ENCODE measurements around the gene VWA5B2. TPM values are rescaled to one million over a fixed set of nuclear protein-coding genes. Genes with fewer than 3 reads are reported as not detected.

The VWA5B2 gene
- total and polyA plus RNA-seq, 9 of the 15 experiments (the other 6 are each of a cell fraction or from before 2014, with no cell fraction given), result 0.04 TPM; not detected in 8

DNA sequence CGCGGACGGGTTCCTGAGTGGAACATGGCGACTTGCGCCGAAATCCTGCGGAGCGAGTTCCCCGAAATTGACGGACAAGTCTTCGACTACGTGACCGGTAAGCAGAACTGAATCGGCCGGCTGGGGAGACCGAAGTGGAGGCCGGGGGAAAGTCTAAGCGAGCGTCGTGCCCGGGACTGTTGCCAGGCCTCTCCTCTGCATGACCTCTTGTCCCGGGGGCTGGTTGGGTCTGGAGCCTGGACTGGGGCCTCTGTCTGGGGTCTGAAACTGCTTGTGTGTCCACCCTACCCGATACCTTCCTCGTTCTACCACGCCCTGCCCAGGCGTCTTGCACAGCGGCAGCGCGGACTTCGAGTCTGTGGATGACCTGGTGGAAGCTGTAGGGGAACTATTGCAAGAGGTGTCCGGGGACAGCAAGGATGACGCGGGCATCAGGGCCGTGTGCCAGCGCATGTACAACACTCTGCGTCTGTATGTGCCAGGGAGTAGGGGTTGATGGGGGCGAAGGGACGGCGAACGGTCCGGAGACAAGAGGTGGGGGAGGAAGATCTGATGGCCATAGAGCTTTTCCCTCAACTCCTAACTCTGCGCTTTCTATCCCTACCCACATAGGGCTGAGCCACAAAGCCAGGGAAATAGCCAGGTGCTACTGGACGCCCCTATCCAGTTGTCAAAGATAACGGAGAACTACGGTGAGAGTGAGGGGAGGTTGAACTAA, 43.0 kb upstream of the VWA5B2 start, which contains the start of gene ABCF3 (continued):
- TF ChIP-seq, protein P1, sequence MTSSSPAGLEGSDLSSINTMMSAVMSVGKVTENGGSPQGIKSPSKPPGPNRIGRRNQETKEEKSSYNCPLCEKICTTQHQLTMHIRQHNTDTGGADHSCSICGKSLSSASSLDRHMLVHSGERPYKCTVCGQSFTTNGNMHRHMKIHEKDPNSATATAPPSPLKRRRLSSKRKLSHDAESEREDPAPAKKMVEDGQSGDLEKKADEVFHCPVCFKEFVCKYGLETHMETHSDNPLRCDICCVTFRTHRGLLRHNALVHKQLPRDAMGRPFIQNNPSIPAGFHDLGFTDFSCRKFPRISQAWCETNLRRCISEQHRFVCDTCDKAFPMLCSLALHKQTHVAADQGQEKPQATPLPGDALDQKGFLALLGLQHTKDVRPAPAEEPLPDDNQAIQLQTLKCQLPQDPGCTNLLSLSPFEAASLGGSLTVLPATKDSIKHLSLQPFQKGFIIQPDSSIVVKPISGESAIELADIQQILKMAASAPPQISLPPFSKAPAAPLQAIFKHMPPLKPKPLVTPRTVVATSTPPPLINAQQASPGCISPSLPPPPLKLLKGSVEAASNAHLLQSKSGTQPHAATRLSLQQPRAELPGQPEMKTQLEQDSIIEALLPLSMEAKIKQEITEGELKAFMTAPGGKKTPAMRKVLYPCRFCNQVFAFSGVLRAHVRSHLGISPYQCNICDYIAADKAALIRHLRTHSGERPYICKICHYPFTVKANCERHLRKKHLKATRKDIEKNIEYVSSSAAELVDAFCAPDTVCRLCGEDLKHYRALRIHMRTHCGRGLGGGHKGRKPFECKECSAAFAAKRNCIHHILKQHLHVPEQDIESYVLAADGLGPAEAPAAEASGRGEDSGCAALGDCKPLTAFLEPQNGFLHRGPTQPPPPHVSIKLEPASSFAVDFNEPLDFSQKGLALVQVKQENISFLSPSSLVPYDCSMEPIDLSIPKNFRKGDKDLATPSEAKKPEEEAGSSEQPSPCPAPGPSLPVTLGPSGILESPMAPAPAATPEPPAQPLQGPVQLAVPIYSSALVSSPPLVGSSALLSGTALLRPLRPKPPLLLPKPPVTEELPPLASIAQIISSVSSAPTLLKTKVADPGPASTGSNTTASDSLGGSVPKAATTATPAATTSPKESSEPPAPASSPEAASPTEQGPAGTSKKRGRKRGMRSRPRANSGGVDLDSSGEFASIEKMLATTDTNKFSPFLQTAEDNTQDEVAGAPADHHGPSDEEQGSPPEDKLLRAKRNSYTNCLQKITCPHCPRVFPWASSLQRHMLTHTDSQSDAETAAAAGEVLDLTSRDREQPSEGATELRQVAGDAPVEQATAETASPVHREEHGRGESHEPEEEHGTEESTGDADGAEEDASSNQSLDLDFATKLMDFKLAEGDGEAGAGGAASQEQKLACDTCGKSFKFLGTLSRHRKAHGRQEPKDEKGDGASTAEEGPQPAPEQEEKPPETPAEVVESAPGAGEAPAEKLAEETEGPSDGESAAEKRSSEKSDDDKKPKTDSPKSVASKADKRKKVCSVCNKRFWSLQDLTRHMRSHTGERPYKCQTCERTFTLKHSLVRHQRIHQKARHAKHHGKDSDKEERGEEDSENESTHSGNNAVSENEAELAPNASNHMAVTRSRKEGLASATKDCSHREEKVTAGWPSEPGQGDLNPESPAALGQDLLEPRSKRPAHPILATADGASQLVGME (CRISPR knock-in tag; IDR thresholded peaks at IDR 0.05), result no peak
- peak; percentile 86; the same call in 1 of the 2 replicates for TF ChIP-seq PHF8 (IDR thresholded peaks at IDR 0.05; ENCODE audit: borderline replicate concordance, low read length)
- peak; percentile 60 for TF ChIP-seq SAP30 (IDR thresholded peaks at IDR 0.05; ENCODE audit: borderline replicate concordance, insufficient read depth, low read depth, low read length, poor library complexity, severe bottlenecking)
- TF ChIP-seq ZBTB17 (CRISPR knock-in tag; IDR thresholded peaks at IDR 0.05), result no peak
- no peak for TF ChIP-seq MCM5 (IDR thresholded peaks at IDR 0.05; ENCODE audit: low read depth)
- no peak for TF ChIP-seq TSC22D4 (tag; IDR thresholded peaks at IDR 0.05)
- TF ChIP-seq, protein P2, sequence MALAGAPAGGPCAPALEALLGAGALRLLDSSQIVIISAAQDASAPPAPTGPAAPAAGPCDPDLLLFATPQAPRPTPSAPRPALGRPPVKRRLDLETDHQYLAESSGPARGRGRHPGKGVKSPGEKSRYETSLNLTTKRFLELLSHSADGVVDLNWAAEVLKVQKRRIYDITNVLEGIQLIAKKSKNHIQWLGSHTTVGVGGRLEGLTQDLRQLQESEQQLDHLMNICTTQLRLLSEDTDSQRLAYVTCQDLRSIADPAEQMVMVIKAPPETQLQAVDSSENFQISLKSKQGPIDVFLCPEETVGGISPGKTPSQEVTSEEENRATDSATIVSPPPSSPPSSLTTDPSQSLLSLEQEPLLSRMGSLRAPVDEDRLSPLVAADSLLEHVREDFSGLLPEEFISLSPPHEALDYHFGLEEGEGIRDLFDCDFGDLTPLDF (CRISPR knock-in tag; IDR thresholded peaks at IDR 0.05), result peak; percentile 59; the same call in 1 of the 2 replicates
- no peak for TF ChIP-seq PTBP1 (IDR thresholded peaks at IDR 0.05; ENCODE audit: low read depth, low read length)
- TF ChIP-seq SAFB2 (IDR thresholded peaks at IDR 0.05; ENCODE audit: borderline replicate concordance, low read depth, low read length, severe bottlenecking), result no peak

Data from K562 (cell line).